Myocyte (in vitro differentiated cells): ENCODE measurements around the gene SPDYE18. TPM values are rescaled to one million over a fixed set of nuclear protein-coding genes. Genes with fewer than 3 reads are reported as not detected.
"Not testable (repeated sequence)": the region's sequence is repeated elsewhere in the genome, so short reads cannot be mapped to it uniquely, and the experiment has no call there.

ENCODE experiments used
- DNase-seq: peaks from one replicate; pipeline ENCODE4 v3.0.0-alpha.2; 2012; ENCODE audit warnings: low read depth
- total RNA-seq: library from RNA; depleted of rRNA; stranded (reverse); fragments of >200 nt; gene quantifications from 2 replicates; pipeline ENCODE4 v1.2.3, GENCODE V29; 2014

SPDYE18 gene
- total RNA-seq, 1 donor from 2014 or later, result not detected

DNA sequence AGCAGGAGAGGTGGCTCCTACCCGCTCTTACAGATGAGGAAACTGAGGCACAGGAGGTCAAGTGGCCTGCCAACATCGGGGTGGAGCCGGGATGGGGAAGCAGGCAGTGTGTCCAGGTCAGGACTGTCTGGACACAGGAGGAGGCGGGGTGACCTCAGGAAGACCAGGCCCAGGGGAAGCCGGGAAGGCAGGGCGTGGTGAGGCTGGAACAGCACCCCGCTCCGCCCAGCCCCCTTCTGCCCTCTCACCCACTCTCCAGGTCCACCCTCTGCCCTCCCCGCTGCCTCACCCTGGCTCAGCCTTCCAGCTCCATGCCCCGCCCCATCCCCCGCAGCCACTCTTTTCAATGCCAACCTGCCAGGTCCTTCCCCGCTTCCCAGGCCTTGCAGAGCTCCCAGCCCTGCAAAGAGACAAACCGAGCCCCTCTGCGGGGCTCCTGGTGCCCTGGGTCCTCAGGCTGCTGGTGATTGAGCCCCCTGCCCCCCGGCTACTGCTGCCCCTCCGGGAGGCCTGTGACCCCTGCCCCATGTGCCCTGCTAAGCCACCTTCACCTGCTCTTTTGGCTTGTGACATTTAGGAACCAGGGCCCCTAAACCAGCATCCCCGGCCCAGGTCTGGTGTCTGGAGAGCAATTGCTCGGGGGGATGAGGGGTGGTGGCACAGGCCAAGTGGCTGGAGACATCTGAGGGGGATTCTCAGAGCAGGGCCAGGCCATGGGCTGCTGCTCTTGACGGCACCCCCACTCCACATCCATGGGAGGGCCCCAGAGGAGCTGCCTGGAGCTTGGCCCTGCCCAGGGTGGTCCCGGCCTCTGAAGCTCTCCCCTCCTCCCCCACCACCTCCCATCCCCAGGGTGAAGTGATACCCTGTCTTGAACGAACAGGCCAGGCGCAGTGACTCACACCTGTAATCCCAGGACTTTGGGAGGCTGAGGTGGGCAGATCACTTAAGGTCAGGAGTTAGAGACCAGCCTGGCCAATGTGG, 55.9 kb downstream of the SPDYE18 start:
- not testable (repeated sequence) for DNase-seq

DNA sequence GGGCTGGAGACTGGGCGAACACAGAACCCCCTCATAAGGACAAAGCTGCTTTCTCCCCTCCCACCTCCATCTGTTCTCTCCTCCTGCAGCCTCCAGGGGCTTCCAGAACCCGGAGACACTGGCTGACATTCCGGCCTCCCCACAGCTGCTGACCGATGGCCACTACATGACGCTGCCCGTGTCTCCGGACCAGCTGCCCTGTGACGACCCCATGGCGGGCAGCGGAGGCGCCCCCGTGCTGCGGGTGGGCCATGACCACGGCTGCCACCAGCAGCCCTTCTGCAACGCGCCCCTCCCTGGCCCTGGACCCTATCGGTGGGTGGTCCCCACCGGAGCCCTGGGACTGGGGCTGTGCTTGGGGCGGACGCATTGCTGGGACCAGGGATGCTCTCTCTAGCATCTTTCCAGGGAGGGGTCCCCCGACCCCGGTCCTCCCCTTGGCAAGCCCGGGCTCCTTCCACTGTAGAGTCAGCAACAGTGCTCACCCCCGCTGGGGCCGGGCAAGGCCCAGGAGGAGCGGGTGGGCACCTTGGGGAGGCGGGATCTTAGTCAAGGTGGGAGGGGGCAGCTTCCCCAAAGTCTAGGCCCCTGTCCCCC, 56.8 kb downstream of the SPDYE18 start:
- peak; percentile 33 for DNase-seq

GRCh38 chr7:77004151-77004550, 58.2 kb downstream of the SPDYE18 start:
- DNase-seq, result not testable (repeated sequence)

DNA sequence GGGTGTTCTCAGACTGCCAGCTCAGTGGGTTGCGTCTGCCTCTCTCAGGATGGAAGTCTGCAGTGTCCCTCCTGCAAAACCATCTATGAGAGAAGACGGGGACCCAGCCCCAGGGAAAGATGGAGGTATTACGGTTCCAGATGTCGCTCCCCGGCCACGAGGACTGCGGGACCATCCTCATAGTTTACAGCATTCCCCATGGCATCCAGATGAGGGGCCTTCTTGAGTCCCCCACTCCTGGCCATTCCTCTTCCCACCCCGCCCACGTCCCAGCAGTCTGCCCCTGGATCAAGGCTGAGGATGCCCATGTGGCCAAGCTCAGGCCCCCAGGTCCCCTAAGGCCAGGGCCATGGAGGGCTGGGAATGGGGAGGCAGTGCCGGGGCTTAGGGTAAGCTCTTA, 59.1 kb downstream of the SPDYE18 start:
- DNase-seq, result not testable (repeated sequence)

GRCh38 chr7:77002678-77003233, 59.6 kb downstream of the SPDYE18 start:
- not testable (repeated sequence) for DNase-seq

DNA sequence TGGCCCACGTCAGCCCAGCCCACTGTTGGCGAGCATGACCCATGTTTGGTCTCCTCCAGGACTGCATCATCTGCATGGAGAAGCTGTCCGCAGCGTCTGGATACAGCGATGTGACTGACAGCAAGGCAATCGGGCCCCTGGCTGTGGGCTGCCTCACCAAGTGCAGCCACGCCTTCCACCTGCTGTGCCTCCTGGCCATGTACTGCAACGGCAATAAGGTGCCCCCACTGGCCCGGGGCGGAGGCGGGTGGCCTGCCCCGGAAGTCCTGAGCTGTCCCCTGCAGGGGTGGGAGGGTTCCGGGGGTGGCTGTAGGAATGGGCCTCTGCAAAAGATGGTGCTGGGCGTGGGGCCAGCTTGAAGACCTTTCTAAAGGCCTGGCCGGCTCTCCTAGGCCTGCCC, 60.3 kb downstream of the SPDYE18 start:
- not testable (repeated sequence) for DNase-seq

Other genes starting within 250 kb of the SPDYE18 start
- gene SPDYE17, start 30.2 kb downstream of the SPDYE18 start, total RNA-seq, result not detected in 2 replicates
- 2.3 and 3.4 TPM in 2 replicates for gene CCDC146, start 60.1 kb upstream of the SPDYE18 start, total RNA-seq
- gene FGL2, start 137.3 kb upstream of the SPDYE18 start, total RNA-seq, result 7.5 and 9.1 TPM in 2 replicates